Measurements from ENCODE around the gene ENAH.

- no peak for TF ChIP-seq CTCF (IDR thresholded peaks at IDR 0.05; ENCODE audit: low read length)
- no peak for TF ChIP-seq EZH2 (IDR thresholded peaks at IDR 0.05; ENCODE audit: borderline replicate concordance, low read length)
Observed at GRCh38 chr1:225617956-225618355, 35.0 kb downstream of the ENAH start.
